Measurements from ENCODE around the gene ALDH3B2. TPM values are rescaled to one million over a fixed set of nuclear protein-coding genes. Genes with fewer than 3 reads are reported as not detected.
"Not testable (repeated sequence)": the region's sequence is repeated elsewhere in the genome, so short reads cannot be mapped to it uniquely, and the experiment has no call there.

ALDH3B2 gene
- total RNA-seq, 1 donor from 2014 or later, result 4.8 TPM

- Mint-ChIP-seq H3K9me3 (peaks cover 4% of the 10 kb centered on the region), H3K27ac (no peak overlapping the region), H3K4me1 (ENCODE audit: unreplicated experiment) (peaks cover 6% of the 10 kb centered on the region), H3K4me3 (no peak overlapping the region), H3K36me3 (peaks cover 4% of the 10 kb centered on the region), H3K27me3 (peaks cover 33% of the 10 kb centered on the region)
- DNase-seq (ENCODE audit: extremely low spot score, unreplicated experiment), result no peak
- TF ChIP-seq CTCF (conservative IDR thresholded peaks at IDR 0.05), result no peak
Measured at GRCh38 chr11:67705264-67705663, 30.8 kb upstream of the ALDH3B2 start.

GRCh38 chr11:67704524-67704923 is 30.1 kb upstream of the ALDH3B2 start:
- Mint-ChIP-seq H3K36me3 (peaks cover 4% of the 10 kb centered on the region), H3K9me3 (peaks cover 9% of the 10 kb centered on the region), H3K27me3 (peaks cover 29% of the 10 kb centered on the region), H3K4me1 (ENCODE audit: unreplicated experiment) (peaks cover 10% of the 10 kb centered on the region), H3K27ac (no peak overlapping the region), H3K4me3 (no peak overlapping the region)
- no peak for TF ChIP-seq CTCF (conservative IDR thresholded peaks at IDR 0.05)
- DNase-seq (ENCODE audit: extremely low spot score, unreplicated experiment), result no peak

GRCh38 chr11:67703709-67704108 is 29.3 kb upstream of the ALDH3B2 start:
- peaks cover 23% of the 10 kb centered on the region for H3K27me3 Mint-ChIP-seq
- DNase-seq (ENCODE audit: extremely low spot score, unreplicated experiment); H3K4me3 Mint-ChIP-seq; H3K36me3 Mint-ChIP-seq; H3K27ac Mint-ChIP-seq: not testable (repeated sequence)
- peaks cover 10% of the 10 kb centered on the region for H3K4me1 Mint-ChIP-seq (ENCODE audit: unreplicated experiment)
- H3K9me3 Mint-ChIP-seq, result peaks cover 15% of the 10 kb centered on the region

- peak overlapping the region; percentile 38 for H3K27ac Mint-ChIP-seq
- H3K9me3 Mint-ChIP-seq, result peaks cover 15% of the 10 kb centered on the region
- H3K36me3 Mint-ChIP-seq, result peaks cover 4% of the 10 kb centered on the region
- no peak for TF ChIP-seq CTCF (conservative IDR thresholded peaks at IDR 0.05)
- H3K27me3 Mint-ChIP-seq, result peaks cover 23% of the 10 kb centered on the region
- H3K4me1 Mint-ChIP-seq (ENCODE audit: unreplicated experiment), result peaks cover 10% of the 10 kb centered on the region
- no peak for DNase-seq (ENCODE audit: extremely low spot score, unreplicated experiment)
- peak overlapping the region; percentile 4 for H3K4me3 Mint-ChIP-seq
Measured at GRCh38 chr11:67700548-67701262, 26.3 kb upstream of the ALDH3B2 start.

GRCh38 chr11:67700141-67700540 is 25.7 kb upstream of the ALDH3B2 start:
- Mint-ChIP-seq H3K4me1 (ENCODE audit: unreplicated experiment) (peaks cover 10% of the 10 kb centered on the region), H3K9me3 (peaks cover 15% of the 10 kb centered on the region), H3K36me3 (peaks cover 4% of the 10 kb centered on the region), H3K4me3 (peak overlapping the region; percentile 4), H3K27ac (peak overlapping the region; percentile 38), H3K27me3 (peaks cover 23% of the 10 kb centered on the region)
- DNase-seq (ENCODE audit: extremely low spot score, unreplicated experiment), result no peak
- TF ChIP-seq CTCF (conservative IDR thresholded peaks at IDR 0.05), result no peak

GRCh38 chr11:67699521-67699920 is 25.1 kb upstream of the ALDH3B2 start:
- Mint-ChIP-seq H3K27ac (no peak overlapping the region), H3K36me3 (peaks cover 4% of the 10 kb centered on the region), H3K27me3 (peaks cover 17% of the 10 kb centered on the region), H3K4me3 (no peak overlapping the region), H3K9me3 (peaks cover 15% of the 10 kb centered on the region), H3K4me1 (ENCODE audit: unreplicated experiment) (peaks cover 10% of the 10 kb centered on the region)
- no peak for TF ChIP-seq CTCF (conservative IDR thresholded peaks at IDR 0.05)
- no peak for DNase-seq (ENCODE audit: extremely low spot score, unreplicated experiment)
